T-cell (primary cell): Measurements from ENCODE around the gene KRTAP25-1. TPM values are rescaled to one million over a fixed set of nuclear protein-coding genes. Genes with fewer than 3 reads are reported as not detected.
A peak's percentile ranks its signal among the peaks of the same experiment; 100 is the strongest.

ENCODE experiments used
- ATAC-seq, 4 experiments: fragments of 200-7000 bp in 3 of 4; fragments of 150-1000 bp in 1 of 4; cut with Tn5 transposase; replicated peaks in 1 of 4; 1 replicate in 3 of 4; 2 replicates in 1 of 4; pipeline ENCODE4 v1.10.0; 2021; ENCODE audit warnings: moderate library complexity in 3 of 4, mild to moderate bottlenecking in 2 of 4, moderate number of reproducible peaks in 1 of 4
- CTCF ChIA-PET, 2 donors: fragments of 300-600 bp; sonication (Branson Sonifier 250); formaldehyde crosslinking; loops; one replicate each; lab custom pipeline; 2022; ENCODE audit warnings: antibody characterized with exemption in 2 of 2; lab: Charles Lee
- POLR2A ChIA-PET, 2 donors: fragments of 300-600 bp; sonication (Branson Sonifier 250); formaldehyde crosslinking; loops; one replicate each; lab custom pipeline; 2022; ENCODE audit warnings: antibody characterized with exemption in 2 of 2; lab: Charles Lee
- DNase-seq, 35 experiments: peaks; one replicate each; pipeline versions ENCODE4 v3.0.0 to v3.0.0-alpha.2; 2013 to 2023
- H3K27ac ChIP-seq: one replicate; pipeline ENCODE4 v1.5.1; 2013; ENCODE audit warnings: low read length
- H3K27me3 ChIP-seq, 2 experiments: replicated peaks in 1 of 2; 1 replicate in 1 of 2; 2 replicates in 1 of 2; pipeline versions ENCODE4 v1.6.1 to v1.7.0; 2013; ENCODE audit warnings: low read length in 1 of 2, mixed read lengths in 1 of 2; ENCODE audit not compliant: control insufficient read depth in 2 of 2, insufficient read depth in 2 of 2; ENCODE audit errors: extremely low read depth in 1 of 2
- H3K36me3 ChIP-seq, 2 donors: 1 replicate in 1 of 2; 2 replicates in 1 of 2; pipeline versions ENCODE4 v1.6.1 to v1.7.0; 2013; ENCODE audit warnings: low read length in 1 of 2; ENCODE audit not compliant: control insufficient read depth in 2 of 2, insufficient read depth in 1 of 2; ENCODE audit errors: extremely low read depth in 1 of 2
- H3K4me1 ChIP-seq, 2 experiments: 1 replicate in 1 of 2; 2 replicates in 1 of 2; pipeline versions ENCODE4 v1.6.1 to v1.7.0; 2013; ENCODE audit warnings: low read length in 2 of 2, mixed read lengths in 1 of 2; ENCODE audit not compliant: insufficient read depth in 2 of 2, control insufficient read depth in 1 of 2; ENCODE audit errors: extremely low read depth in 1 of 2
- H3K4me3 ChIP-seq, 2 donors: 1 replicate in 1 of 2; 2 replicates in 1 of 2; pipeline versions ENCODE4 v1.5.1 to v1.7.0; 2013; ENCODE audit warnings: mild to moderate bottlenecking in 2 of 2, low read length in 1 of 2, moderate library complexity in 1 of 2; ENCODE audit not compliant: control insufficient read depth in 1 of 2; ENCODE audit errors: extremely low read depth in 1 of 2
- H3K9me3 ChIP-seq: 2 replicates; pipeline ENCODE4 v1.7.0; 2013
- H3K27ac Mint-ChIP-seq, 2 donors: one replicate each; pipeline ENCODE4 v1.8.0; 2020 to 2021; ENCODE audit warnings: mild to moderate bottlenecking in 2 of 2, mixed read lengths in 2 of 2
- H3K27me3 Mint-ChIP-seq, 2 donors: one replicate each; pipeline ENCODE4 v1.8.0; 2021 to 2022; ENCODE audit warnings: mixed read lengths in 2 of 2
- H3K36me3 Mint-ChIP-seq: one replicate; pipeline ENCODE4 v1.8.0; 2021; ENCODE audit warnings: mixed read lengths
- H3K4me1 Mint-ChIP-seq, 3 donors: one replicate each; pipeline ENCODE4 v1.8.0; 2020 to 2022; ENCODE audit warnings: mixed read lengths in 3 of 3, mild to moderate bottlenecking in 1 of 3
- H3K4me3 Mint-ChIP-seq, 3 donors: one replicate each; pipeline ENCODE4 v1.8.0; 2020 to 2022; ENCODE audit warnings: mild to moderate bottlenecking in 3 of 3, mixed read lengths in 3 of 3, moderate library complexity in 3 of 3
- H3K9me3 Mint-ChIP-seq, 3 donors: one replicate each; pipeline ENCODE4 v1.8.0; 2020 to 2022; ENCODE audit warnings: mixed read lengths in 3 of 3
- WGBS: methylation state at CpG from one replicate; pipeline ENCODE4 v1.1.5; 2013; ENCODE audit warnings: missing lambda C conversion rate; ENCODE audit not compliant: insufficient coverage; 5-methylcytosine and 5-hydroxymethylcytosine counted together
- total RNA-seq, 35 experiments: library from RNA in 6 of 35; stranded (reverse) in 6 of 35; fragments of 120-200 nt in 1 of 35; gene quantifications; one replicate each; pipeline versions ENCODE4 v1.2.1 to v1.2.4 and lab custom pipeline; 2013 to 2026

The KRTAP25-1 gene
- total RNA-seq, 5 donors from 2014 or later (not counting 1 experiment from before 2014, with no cell fraction given), result not detected

GRCh38 chr21:30305136-30305535, 15.8 kb upstream of the KRTAP25-1 start:
- ChIA-PET POLR2A (no interaction called here), CTCF (no interaction called here)
- Histone ChIP-seq H3K36me3 (no peaks in the 10 kb centered on the region), H3K27ac (no peak overlapping the region), H3K27me3 (no peaks in the 10 kb centered on the region), H3K4me3 (no peak overlapping the region), H3K9me3 (no peaks in the 10 kb centered on the region), H3K4me1 (no peaks in the 10 kb centered on the region)
- peaks cover 4 to 13% (median 8%) of the 10 kb centered on the region in 3 donors for H3K9me3 Mint-ChIP-seq
- WGBS, result no CpG with 5 or more reads among the region's 1 CpG
- ATAC-seq, result no peak
- no peaks in the 10 kb centered on the region for H3K36me3 Mint-ChIP-seq
- no peak overlapping the region for H3K4me3 Mint-ChIP-seq
- no peaks in the 10 kb centered on the region for H3K4me1 Mint-ChIP-seq
- no peak for DNase-seq
- no peak overlapping the region for H3K27ac Mint-ChIP-seq
- no peaks in the 10 kb centered on the region for H3K27me3 Mint-ChIP-seq

- Histone ChIP-seq H3K4me3 (no peak within 1 kb of the TSS), H3K9me3 (no peaks in the 10 kb centered on the region), H3K27me3 (no peaks in the 10 kb centered on the region), H3K4me1 (no peaks in the 10 kb centered on the region), H3K36me3 (no peaks in the 10 kb centered on the region), H3K27ac (no peak within 1 kb of the TSS)
- H3K27ac Mint-ChIP-seq, result no peak within 1 kb of the TSS
- no CpG with 5 or more reads among the region's 3 CpGs for WGBS
- H3K4me1 Mint-ChIP-seq, result no peaks in the 10 kb centered on the region
- ChIA-PET CTCF (no interaction called here), POLR2A (interaction anchor here in 1 of 2 donors (0.6 kb wide), 1 partner anchor 75 kb away, joined by 3 read pairs; no protein-coding TSS in a partner anchor)
- peaks cover 0 to 6% of the 10 kb centered on the region in 2 donors for H3K27me3 Mint-ChIP-seq
- no peak for ATAC-seq
- no peaks in the 10 kb centered on the region for H3K9me3 Mint-ChIP-seq
- no peak within 1 kb of the TSS for H3K4me3 Mint-ChIP-seq
- H3K36me3 Mint-ChIP-seq, result no peaks in the 10 kb centered on the region
- DNase-seq, result no peak
These were observed 6.5 kb downstream of the KRTAP25-1 start, which contains the start of gene KRTAP24-1 for GRCh38 chr21:30282850-30283249. KRTAP24-1 (minus strand) TSS chr21:30282950; CDS start chr21:30282932, 18 bp downstream.

GRCh38 chr21:30271611-30272010, 17.7 kb downstream of the KRTAP25-1 start:
- H3K27ac Mint-ChIP-seq, result no peak overlapping the region
- ATAC-seq (no peak), DNase-seq (no peak)
- ChIA-PET POLR2A (no interaction called here), CTCF (interaction anchor here in 1 of 2 donors (0.5 kb wide), 1 partner anchor 309 kb away, joined by 3 read pairs; no protein-coding TSS in a partner anchor)
- H3K36me3 ChIP-seq, result no peaks in the 10 kb centered on the region
- H3K4me3 ChIP-seq, result no peak overlapping the region
- no peaks in the 10 kb centered on the region for H3K36me3 Mint-ChIP-seq
- no peaks in the 10 kb centered on the region for H3K27me3 ChIP-seq
- H3K27me3 Mint-ChIP-seq, result no peaks in the 10 kb centered on the region
- WGBS, result 85% methylated on average over 1 of the region's 1 CpG
- H3K4me1 Mint-ChIP-seq, result no peaks in the 10 kb centered on the region
- H3K4me1 ChIP-seq, result no peaks in the 10 kb centered on the region
- no peaks in the 10 kb centered on the region for H3K9me3 ChIP-seq
- no peak overlapping the region for H3K4me3 Mint-ChIP-seq
- peaks cover 0 to 10% (median 3%) of the 10 kb centered on the region in 3 donors for H3K9me3 Mint-ChIP-seq
- no peak overlapping the region for H3K27ac ChIP-seq

- no peak overlapping the region for H3K27ac ChIP-seq
- H3K27me3 ChIP-seq, result no peaks in the 10 kb centered on the region
- Mint-ChIP-seq H3K4me3 (no peak overlapping the region), H3K9me3 (peaks cover 0 to 12% (median 3%) of the 10 kb centered on the region in 3 donors), H3K27me3 (no peaks in the 10 kb centered on the region), H3K27ac (no peak overlapping the region), H3K36me3 (no peaks in the 10 kb centered on the region), H3K4me1 (no peaks in the 10 kb centered on the region)
- DNase-seq, result no peak
- no peaks in the 10 kb centered on the region for H3K9me3 ChIP-seq
- no peak overlapping the region for H3K4me3 ChIP-seq
- no CpG with 5 or more reads among the region's 5 CpGs for WGBS
- ChIA-PET CTCF (no interaction called here), POLR2A (no interaction called here)
- no peaks in the 10 kb centered on the region for H3K36me3 ChIP-seq
- H3K4me1 ChIP-seq, result no peaks in the 10 kb centered on the region
- no peak for ATAC-seq
These were observed 18.2 kb downstream of the KRTAP25-1 start for GRCh38 chr21:30271156-30271555.

GRCh38 chr21:30269803-30270530, 19.3 kb downstream of the KRTAP25-1 start:
- no peaks in the 10 kb centered on the region for H3K4me1 Mint-ChIP-seq
- Histone ChIP-seq H3K36me3 (no peaks in the 10 kb centered on the region), H3K4me1 (no peaks in the 10 kb centered on the region), H3K27me3 (no peaks in the 10 kb centered on the region), H3K4me3 (no peak overlapping the region), H3K9me3 (no peaks in the 10 kb centered on the region), H3K27ac (no peak overlapping the region)
- ATAC-seq (no peak), DNase-seq (no peak)
- H3K9me3 Mint-ChIP-seq, result peaks cover 3 to 16% (median 4%) of the 10 kb centered on the region in 3 donors
- no peak overlapping the region for H3K4me3 Mint-ChIP-seq
- no peaks in the 10 kb centered on the region for H3K36me3 Mint-ChIP-seq
- H3K27me3 Mint-ChIP-seq, result no peaks in the 10 kb centered on the region
- CTCF ChIA-PET, result no interaction called here
- no peak overlapping the region for H3K27ac Mint-ChIP-seq
- POLR2A ChIA-PET, result no interaction called here
- WGBS, result 50% methylated on average over 2 of the region's 3 CpGs

- H3K4me1 ChIP-seq, result no peaks in the 10 kb centered on the region
- H3K27ac Mint-ChIP-seq, result no peak overlapping the region
These were observed 20.6 kb downstream of the KRTAP25-1 start for GRCh38 chr21:30268608-30269197.

More at GRCh38 chr21:30268608-30269197, 20.6 kb downstream of the KRTAP25-1 start:
- no peaks in the 10 kb centered on the region for H3K27me3 ChIP-seq
- 74% methylated on average over 4 of the region's 5 CpGs for WGBS
- POLR2A ChIA-PET, result no interaction called here
- Mint-ChIP-seq H3K4me1 (no peaks in the 10 kb centered on the region), H3K27me3 (no peaks in the 10 kb centered on the region), H3K9me3 (peaks cover 3 to 16% (median 4%) of the 10 kb centered on the region in 3 donors), H3K36me3 (no peaks in the 10 kb centered on the region), H3K4me3 (no peak overlapping the region)
- no peaks in the 10 kb centered on the region for H3K9me3 ChIP-seq
- H3K4me3 ChIP-seq, result no peak overlapping the region
- H3K36me3 ChIP-seq, result no peaks in the 10 kb centered on the region
- DNase-seq (peak in 1 of 35 experiments; percentile 0), ATAC-seq (no peak)
- no peak overlapping the region for H3K27ac ChIP-seq
- CTCF ChIA-PET, result no interaction called here
